Heart right ventricle (tissue), 16 donors: ENCODE measurements around the gene GPM6B. TPM values are rescaled to one million over a fixed set of nuclear protein-coding genes. Genes with fewer than 3 reads are reported as not detected.

Source experiments
- ATAC-seq, 8 donors: fragments of 200-7000 bp; cut with Tn5 transposase; one replicate each; pipeline ENCODE4 v1.9.1; 2020; ENCODE audit warnings: mild to moderate bottlenecking in 8 of 8, moderate library complexity in 8 of 8, moderate number of reproducible peaks in 1 of 8
- DNase-seq, 2 donors: peaks; one replicate each; pipeline ENCODE4 v3.0.0-alpha.2; 2020
- H3K27ac ChIP-seq, 10 donors: fragments of 200-600 bp; sonication (generic) in 2 of 10; one replicate each; pipeline versions ENCODE4 v1.5.0 to v1.8.0; 2020 to 2022; ENCODE audit warnings: mild to moderate bottlenecking in 3 of 10
- H3K27me3 ChIP-seq, 7 donors: fragments of 200-600 bp; one replicate each; pipeline ENCODE4 v1.8.0; 2021 to 2022; ENCODE audit warnings: mild to moderate bottlenecking in 2 of 7
- H3K36me3 ChIP-seq, 9 donors: fragments of 200-600 bp; sonication (generic) in 1 of 9; one replicate each; pipeline versions ENCODE4 v1.5.0 to v1.8.0; 2020 to 2022; ENCODE audit warnings: mild to moderate bottlenecking in 2 of 9
- H3K4me1 ChIP-seq, 9 donors: fragments of 200-600 bp; sonication (generic) in 1 of 9; one replicate each; pipeline versions ENCODE4 v1.5.0 to v1.8.0; 2020 to 2022; ENCODE audit warnings: mild to moderate bottlenecking in 4 of 9
- H3K4me3 ChIP-seq, 10 donors: fragments of 200-600 bp; sonication (generic) in 2 of 10; one replicate each; pipeline versions ENCODE4 v1.5.0 to v1.8.0; 2020 to 2022; ENCODE audit warnings: mild to moderate bottlenecking in 7 of 10, moderate library complexity in 2 of 10
- H3K9me3 ChIP-seq, 11 donors: fragments of 200-600 bp in 10 of 11; sonication (generic) in 2 of 11; one replicate each; pipeline versions ENCODE4 v1.5.0 to v1.8.0; 2013 to 2022; ENCODE audit warnings: mild to moderate bottlenecking in 2 of 11, control low read depth in 1 of 11, moderate library complexity in 1 of 11
- WGBS, 2 donors: extraction: QIAGEN DNeasy Blood & Tissue Kit; methylation state at CpG; one replicate each; pipeline ENCODE4 v1.1.7; 2013; ENCODE audit warnings: inconsistent platforms in 1 of 2; 5-methylcytosine and 5-hydroxymethylcytosine counted together
- intact Hi-C, 10 donors: fragments of 100-400 bp; cut with DNase I; formaldehyde crosslinking; loops; one replicate each; pipeline versions ENCODE4 v1.11.1 to v1.14.2; 2022
- polyA plus RNA-seq, 2 donors: library from polyadenylated mRNA; stranded (reverse); fragments of 200-250 nt; gene quantifications; one replicate each; pipeline ENCODE4 v1.2.3, GENCODE V29; 2013
- total RNA-seq, 10 donors: library from RNA; stranded (reverse); fragmentation: NEBNext Ultra II Directional in 3 of 10; extraction: Animal tissue kit (Norgen Biotek cat#: 25700) in 3 of 10; gene quantifications; one replicate each; pipeline versions ENCODE4 v1.2.1 to v1.2.4, GENCODE V29; 2021 to 2023
- TF ChIP-seq, protein P1 (sequence below), 9 donors: fragments of 200-600 bp; sonication (generic) in 2 of 9; IDR thresholded peaks; one replicate each; pipeline versions ENCODE4 v1.5.0 to v1.8.0; 2021 to 2022; ENCODE audit warnings: antibody characterized with exemption in 9 of 9, mild to moderate bottlenecking in 5 of 9, moderate library complexity in 1 of 9
- donor health status: Arrhythmogenic right ventricular cardiomyopathy.
- donor health status: ischemic (EF 13 %, LVEDD 7.1; RV severe dilation, severe dysfunction).
- donor health status: healthy with polysubstance abuse.
- donor health status: DM: no; HTN: yes; CAD: no.
- donor health status: DM: no; HTN: no; CAD: no.
- donor health status: ischemic (EF 25% LVEDD 6.9; RV normal size, moderate dysfunction).
- donor health status: ischemic (EF 25% LVEDD 5.7; RV mildly dilated, moderate dysfunction).
- donor health status: healthy.
- donor health status: DM: yes; HTN: yes; CAD: no.
- donor health status: Ischemic cardiomyopathy.
- donor health status: ischemic (EF 35%, LVEDD 5.7; RV mildly dilated, moderate dysfunction).
- donor health status: nonischemic (EF 11% LVEDD 7.7; RV severe dilation, severe dysfunction).
- donor health status: DM: yes; HTN: yes; CAD: no.
- donor health status: PGD.
- donor health status: ischemic (EF 29% LVEDD 5.4; RV normal size, mild dysfunction).
- donor health status: nonischemic (EF 23%, LVEDD 6.1; RV moderate dilation, normal function).

Gene GPM6B
- total and polyA plus RNA-seq, 12 donors, result 0.94 to 7.8 (median 2.8) TPM

GRCh38 chrX:13808865-13809264 is 8.0 kb downstream of the GPM6B start:
- peaks cover 0 to 55% (median 0%) of the 10 kb centered on the region in 7 donors for H3K27me3 ChIP-seq
- DNase-seq (no peak), ATAC-seq (no peak)
- no peak overlapping the region for H3K4me3 ChIP-seq
- intact Hi-C loops, result no loop called here
- no peaks in the 10 kb centered on the region for H3K9me3 ChIP-seq
- TF ChIP-seq, protein P1, sequence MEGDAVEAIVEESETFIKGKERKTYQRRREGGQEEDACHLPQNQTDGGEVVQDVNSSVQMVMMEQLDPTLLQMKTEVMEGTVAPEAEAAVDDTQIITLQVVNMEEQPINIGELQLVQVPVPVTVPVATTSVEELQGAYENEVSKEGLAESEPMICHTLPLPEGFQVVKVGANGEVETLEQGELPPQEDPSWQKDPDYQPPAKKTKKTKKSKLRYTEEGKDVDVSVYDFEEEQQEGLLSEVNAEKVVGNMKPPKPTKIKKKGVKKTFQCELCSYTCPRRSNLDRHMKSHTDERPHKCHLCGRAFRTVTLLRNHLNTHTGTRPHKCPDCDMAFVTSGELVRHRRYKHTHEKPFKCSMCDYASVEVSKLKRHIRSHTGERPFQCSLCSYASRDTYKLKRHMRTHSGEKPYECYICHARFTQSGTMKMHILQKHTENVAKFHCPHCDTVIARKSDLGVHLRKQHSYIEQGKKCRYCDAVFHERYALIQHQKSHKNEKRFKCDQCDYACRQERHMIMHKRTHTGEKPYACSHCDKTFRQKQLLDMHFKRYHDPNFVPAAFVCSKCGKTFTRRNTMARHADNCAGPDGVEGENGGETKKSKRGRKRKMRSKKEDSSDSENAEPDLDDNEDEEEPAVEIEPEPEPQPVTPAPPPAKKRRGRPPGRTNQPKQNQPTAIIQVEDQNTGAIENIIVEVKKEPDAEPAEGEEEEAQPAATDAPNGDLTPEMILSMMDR (IDR thresholded peaks at IDR 0.05), result no peak
- no peak overlapping the region for H3K27ac ChIP-seq
- no peaks in the 10 kb centered on the region for H3K36me3 ChIP-seq
- no peaks in the 10 kb centered on the region for H3K4me1 ChIP-seq

DNA sequence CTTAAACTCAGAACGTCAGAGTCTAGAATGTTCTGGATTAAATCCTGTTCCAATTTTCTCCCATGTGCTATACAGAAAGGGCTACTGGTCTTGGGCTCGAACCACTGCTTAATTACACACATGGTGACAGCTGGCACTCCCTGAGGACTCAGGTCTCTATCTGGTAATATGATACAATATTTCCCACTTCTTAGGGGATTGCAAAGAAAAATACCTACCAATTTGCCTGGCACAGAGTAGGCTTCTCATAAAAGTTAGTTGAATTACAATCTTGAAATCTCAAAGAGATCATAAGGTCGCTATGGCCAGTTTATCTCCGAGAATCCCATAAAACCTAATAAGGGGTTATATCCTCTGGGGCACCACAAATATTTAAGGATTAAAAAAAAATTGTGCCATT is 8.6 kb downstream of the GPM6B start:
- Histone ChIP-seq H3K27ac (no peak overlapping the region), H3K4me3 (no peak overlapping the region), H3K9me3 (no peaks in the 10 kb centered on the region), H3K27me3 (peaks cover 0 to 55% (median 0%) of the 10 kb centered on the region in 7 donors), H3K4me1 (no peaks in the 10 kb centered on the region), H3K36me3 (no peaks in the 10 kb centered on the region)
- no peak for ATAC-seq
- intact Hi-C loops, result no loop called here
- WGBS, 2 donors, result 58 to 69% methylated on average over 4 of the region's 4 CpGs
- TF ChIP-seq, protein P1 (IDR thresholded peaks at IDR 0.05), result no peak
- no peak for DNase-seq

- Histone ChIP-seq H3K27me3 (peaks cover 0 to 48% (median 0%) of the 10 kb centered on the region in 7 donors), H3K4me3 (no peak overlapping the region), H3K36me3 (no peaks in the 10 kb centered on the region), H3K4me1 (no peaks in the 10 kb centered on the region), H3K27ac (no peak overlapping the region), H3K9me3 (peaks cover 0 to 3% (median 0%) of the 10 kb centered on the region in 11 donors)
- TF ChIP-seq, protein P1 (IDR thresholded peaks at IDR 0.05), result peak in 4 of 9 donors; percentile 5 to 24 (median 15)
- DNase-seq, result no peak
- intact Hi-C loops, result no loop called here
- WGBS, 2 donors, result 81 to 86% methylated on average over 2 of the region's 2 CpGs
- ATAC-seq, result no peak
Observed at GRCh38 chrX:13805241-13805640, 11.7 kb downstream of the GPM6B start.

GRCh38 chrX:13803116-13803515 is 13.8 kb downstream of the GPM6B start:
- intact Hi-C loops, result no loop called here
- H3K4me1 ChIP-seq, result no peaks in the 10 kb centered on the region
- DNase-seq (no peak), ATAC-seq (no peak)
- TF ChIP-seq, protein P1 (IDR thresholded peaks at IDR 0.05), result no peak
- H3K27ac ChIP-seq, result no peak overlapping the region
- no peak overlapping the region for H3K4me3 ChIP-seq
- WGBS, 2 donors, result 58 to 64% methylated on average over 6 of the region's 6 CpGs
- H3K27me3 ChIP-seq, result peaks cover 0 to 36% (median 0%) of the 10 kb centered on the region in 7 donors
- peaks cover 0 to 9% (median 0%) of the 10 kb centered on the region in 11 donors for H3K9me3 ChIP-seq
- no peaks in the 10 kb centered on the region for H3K36me3 ChIP-seq
